HG03439 (cell line): Measurements from ENCODE around the gene DKC1.

Source experiments
- ATAC-seq: cut with Tn5 transposase; IDR thresholded peaks from one replicate; pipeline ENCODE4 v1.9.1; 2021; ENCODE audit warnings: mild to moderate bottlenecking, moderate library complexity; ENCODE audit not compliant: unreplicated experiment

The DKC1 gene

GRCh38 chrX:154735695-154736393 lies 26.8 kb upstream of the DKC1 start:
- ATAC-seq = no peak

- ATAC-seq = no peak
These were observed 25.5 kb upstream of the DKC1 start for GRCh38 chrX:154737136-154737535.

- no peak for ATAC-seq
These were observed 24.5 kb upstream of the DKC1 start for GRCh38 chrX:154738011-154738738.

GRCh38 chrX:154739952-154740465 lies 22.7 kb upstream of the DKC1 start:
- no peak for ATAC-seq

DNA sequence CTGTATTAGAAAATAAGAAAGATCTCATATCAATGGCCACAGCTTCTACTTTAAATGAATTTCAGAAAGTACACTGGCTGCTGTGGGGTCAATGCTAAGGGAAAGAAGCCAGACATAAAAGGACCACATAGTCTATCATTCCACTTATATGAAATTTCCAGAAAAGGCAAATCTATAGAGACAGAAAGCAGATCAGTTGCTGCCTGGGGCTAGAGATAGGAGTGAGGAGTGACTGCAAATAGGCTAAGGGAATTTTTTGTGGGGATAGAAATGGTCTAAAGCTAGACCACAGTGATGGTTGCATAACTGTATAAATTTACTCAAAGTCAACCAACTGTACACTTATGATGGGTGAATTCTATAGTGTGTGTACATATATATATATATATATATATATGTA lies 20.1 kb upstream of the DKC1 start:
- ATAC-seq = no peak

DNA sequence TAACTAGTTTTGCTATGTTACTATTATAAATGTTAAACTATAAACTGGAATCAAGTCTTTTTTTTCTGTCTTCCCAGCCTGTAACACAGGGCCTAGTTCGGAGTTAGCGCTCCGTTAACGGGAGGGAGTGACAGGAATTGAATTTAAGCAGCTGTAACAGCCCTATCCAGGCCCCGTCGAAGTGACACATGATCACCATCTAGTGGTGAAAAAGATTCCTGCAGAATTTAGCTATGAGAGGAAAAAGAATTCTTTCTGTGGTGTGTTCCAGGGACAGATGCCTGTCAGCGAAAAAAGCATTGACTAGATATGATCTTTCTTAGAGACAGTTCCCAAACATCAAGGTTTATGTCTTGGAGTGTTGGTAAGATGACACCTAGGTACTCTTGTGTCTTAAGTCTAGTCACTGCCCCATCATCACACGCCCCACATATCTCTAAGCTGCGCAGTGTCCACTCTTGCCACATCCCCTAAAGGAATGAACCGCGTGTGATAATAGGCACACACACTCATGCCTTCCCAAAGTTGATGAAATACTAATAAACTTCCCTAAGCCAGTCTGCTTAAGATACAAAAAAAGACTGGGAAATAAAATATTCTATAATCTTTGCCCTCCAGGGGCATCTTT lies 13.8 kb upstream of the DKC1 start:
- no peak for ATAC-seq

- no peak for ATAC-seq
These were observed 12.8 kb upstream of the DKC1 start for GRCh38 chrX:154749856-154750255.

DNA sequence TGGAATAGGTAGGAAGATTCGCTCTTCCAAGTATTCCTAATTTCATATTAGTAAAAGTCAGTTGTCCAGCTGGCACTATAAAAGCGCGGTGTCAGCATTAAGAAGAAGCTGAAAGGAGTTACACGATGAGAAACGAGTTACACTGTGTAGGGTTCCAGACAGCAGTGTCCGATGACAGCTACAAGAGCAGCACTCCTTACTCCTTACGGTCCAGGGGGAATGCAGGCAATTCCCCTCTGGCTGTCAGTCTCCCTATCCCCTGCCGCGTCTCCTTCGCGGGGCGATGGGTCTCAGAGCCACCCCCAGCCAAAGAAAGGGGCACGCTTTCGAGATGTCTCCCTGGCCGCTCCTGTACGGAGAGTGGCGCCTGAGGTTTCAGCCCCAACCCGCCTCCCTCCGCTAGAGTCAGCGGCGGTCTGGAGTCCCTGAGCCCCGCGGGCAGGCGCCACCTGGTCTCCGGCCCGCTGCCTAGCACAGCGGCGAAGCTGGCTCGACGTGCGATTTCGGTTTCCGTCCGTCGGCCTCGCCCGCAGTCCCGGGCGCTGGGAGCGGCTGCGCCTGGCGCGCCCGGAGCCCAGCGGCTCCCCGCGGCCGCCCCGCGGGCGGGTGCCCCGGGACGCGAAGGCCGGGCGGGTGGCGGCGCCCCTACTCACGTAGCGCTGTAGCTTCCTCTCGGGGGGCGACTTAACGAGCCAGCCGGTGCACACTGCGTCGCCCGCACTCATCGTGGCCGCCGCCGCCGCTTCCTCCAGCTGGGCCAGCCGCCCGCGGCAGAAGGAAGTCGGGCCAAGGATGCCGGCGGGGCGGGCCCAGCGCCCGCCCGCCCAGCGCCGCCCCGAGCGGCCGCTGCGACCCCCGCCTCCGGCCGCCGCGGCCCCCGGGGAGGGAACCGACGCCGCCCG lies 12.1 kb upstream of the DKC1 start, which contains the start of gene GAB3:
Gene GAB3, minus strand, starts transcription at position 777 of the 902 bp plus-strand sequence. Its CDS starts 52 bp downstream, at position 725.
- no peak for ATAC-seq

GRCh38 chrX:154751203-154751668 lies 11.4 kb upstream of the DKC1 start:
- no peak for ATAC-seq

GRCh38 chrX:154751669-154752271 lies 10.9 kb upstream of the DKC1 start:
- no peak for ATAC-seq

DNA sequence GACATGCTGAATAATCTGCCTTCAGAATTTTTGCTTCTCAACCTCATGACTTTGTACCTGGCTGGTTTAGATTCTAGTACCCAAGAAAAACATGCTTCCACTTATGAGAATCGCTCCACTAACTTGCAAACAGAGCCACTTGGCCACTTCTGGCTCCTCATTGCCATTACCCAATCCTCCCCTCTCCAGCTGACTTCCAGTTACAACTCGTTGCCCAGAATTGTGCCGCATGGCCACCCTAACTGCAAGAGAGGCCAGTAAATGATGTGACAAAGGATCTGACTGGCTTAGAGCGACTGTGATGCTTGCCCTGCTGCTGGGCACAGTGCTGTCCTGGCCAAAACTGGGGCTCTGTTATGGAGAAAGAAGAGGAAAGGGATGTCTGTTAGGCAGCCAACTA lies 4.0 kb upstream of the DKC1 start:
- no peak for ATAC-seq

- ATAC-seq = no peak
These were observed 607 bp upstream of the DKC1 start for GRCh38 chrX:154761977-154762536.

- ATAC-seq = no peak
These were observed 12.0 kb downstream of the DKC1 start for GRCh38 chrX:154774622-154775021.

DNA sequence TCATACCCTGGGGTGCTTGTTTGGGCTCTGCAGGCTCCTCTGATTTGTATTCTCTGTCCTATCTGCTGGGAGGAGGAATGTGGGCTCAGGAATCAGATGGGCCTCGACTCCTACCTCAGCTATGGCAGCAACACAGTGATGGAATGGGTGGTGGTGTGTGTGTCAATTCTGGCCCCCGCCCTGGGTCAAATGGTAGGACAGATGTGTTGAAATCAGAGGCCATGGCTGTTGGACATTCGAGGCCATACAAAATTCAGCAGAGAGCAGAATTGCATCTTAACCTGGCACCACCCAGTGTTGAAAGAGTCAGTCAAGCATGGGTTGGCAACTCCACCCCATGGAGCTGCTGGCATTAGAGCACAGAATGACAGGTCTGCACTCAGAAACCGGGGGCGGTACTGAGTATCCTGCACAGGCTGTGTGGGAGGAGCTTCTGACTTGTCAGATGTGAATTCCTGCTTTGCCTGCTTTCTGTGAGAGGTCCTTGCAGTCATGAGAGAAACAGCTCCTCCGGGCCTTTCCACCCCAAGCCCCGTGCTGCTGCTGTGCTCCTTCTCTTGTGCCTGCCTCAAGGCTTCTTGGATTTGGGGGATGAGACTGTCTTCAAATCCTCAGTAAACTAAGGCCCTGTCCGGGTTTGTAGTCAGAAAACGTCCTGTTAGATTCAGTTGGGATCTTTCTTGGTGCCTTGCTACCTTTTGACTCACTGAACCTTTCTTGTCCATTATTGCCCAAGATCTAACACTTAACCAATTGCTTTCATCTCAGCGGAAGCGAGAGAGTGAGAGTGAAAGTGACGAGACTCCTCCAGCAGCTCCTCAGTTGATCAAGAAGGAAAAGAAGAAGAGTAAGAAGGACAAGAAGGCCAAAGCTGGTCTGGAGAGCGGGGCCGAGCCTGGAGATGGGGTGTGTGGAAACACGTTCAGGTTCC lies 13.0 kb downstream of the DKC1 start:
- no peak for ATAC-seq

- no peak for ATAC-seq
These were observed 14.1 kb downstream of the DKC1 start for GRCh38 chrX:154776753-154777152.

GRCh38 chrX:154779261-154779660 lies 16.6 kb downstream of the DKC1 start:
- ATAC-seq = no peak

DNA sequence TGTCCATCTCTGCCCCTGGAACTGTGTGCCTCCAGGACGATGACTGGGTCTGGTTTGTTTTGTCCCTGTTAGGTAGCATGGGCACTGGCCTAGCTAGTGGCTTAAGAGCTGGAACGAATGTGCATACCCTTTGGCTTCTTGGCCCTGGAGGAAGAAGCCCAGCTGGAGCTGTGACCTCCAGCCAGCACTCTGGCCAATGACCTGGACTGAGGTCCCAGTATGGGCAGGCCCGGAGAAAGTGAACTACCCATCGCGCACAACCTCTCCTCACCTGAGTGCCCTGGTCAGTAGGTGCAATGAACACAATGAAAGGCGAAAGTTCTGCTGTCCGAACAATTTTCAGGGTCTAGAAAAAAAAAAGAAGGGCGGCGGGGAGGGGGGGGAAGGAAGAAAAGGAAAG lies 18.3 kb downstream of the DKC1 start:
- no peak for ATAC-seq

- ATAC-seq = no peak
These were observed 21.7 kb downstream of the DKC1 start for GRCh38 chrX:154784149-154784995.
